GM19099 (cell line): ENCODE results near the gene FAM171A2.

ENCODE experiments used
- POLR2A ChIP-seq: IDR thresholded peaks from 3 replicates; pipeline ENCODE4 v1.6.1; 2011; ENCODE audit warnings: low read depth; ENCODE audit not compliant: insufficient read length; ENCODE audit errors: extremely low read depth

Gene FAM171A2

DNA sequence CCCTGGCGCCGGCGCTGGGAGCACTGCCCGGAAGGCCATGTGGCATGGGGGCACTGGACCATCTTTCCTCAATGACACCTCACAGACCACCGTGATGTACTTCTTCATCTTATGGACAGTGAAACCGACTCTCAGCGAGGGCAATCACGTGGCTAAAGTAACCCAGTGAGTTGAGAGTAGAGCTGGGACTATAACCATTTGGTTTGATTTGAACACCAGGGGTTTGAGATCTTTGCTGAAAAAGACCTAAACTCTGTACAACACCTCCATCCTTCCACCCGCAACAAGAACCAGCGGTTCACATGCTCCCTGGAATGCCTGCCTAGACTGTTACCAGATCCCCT is 22.5 kb upstream of the FAM171A2 start:
- TF ChIP-seq POLR2A, result no peak

DNA sequence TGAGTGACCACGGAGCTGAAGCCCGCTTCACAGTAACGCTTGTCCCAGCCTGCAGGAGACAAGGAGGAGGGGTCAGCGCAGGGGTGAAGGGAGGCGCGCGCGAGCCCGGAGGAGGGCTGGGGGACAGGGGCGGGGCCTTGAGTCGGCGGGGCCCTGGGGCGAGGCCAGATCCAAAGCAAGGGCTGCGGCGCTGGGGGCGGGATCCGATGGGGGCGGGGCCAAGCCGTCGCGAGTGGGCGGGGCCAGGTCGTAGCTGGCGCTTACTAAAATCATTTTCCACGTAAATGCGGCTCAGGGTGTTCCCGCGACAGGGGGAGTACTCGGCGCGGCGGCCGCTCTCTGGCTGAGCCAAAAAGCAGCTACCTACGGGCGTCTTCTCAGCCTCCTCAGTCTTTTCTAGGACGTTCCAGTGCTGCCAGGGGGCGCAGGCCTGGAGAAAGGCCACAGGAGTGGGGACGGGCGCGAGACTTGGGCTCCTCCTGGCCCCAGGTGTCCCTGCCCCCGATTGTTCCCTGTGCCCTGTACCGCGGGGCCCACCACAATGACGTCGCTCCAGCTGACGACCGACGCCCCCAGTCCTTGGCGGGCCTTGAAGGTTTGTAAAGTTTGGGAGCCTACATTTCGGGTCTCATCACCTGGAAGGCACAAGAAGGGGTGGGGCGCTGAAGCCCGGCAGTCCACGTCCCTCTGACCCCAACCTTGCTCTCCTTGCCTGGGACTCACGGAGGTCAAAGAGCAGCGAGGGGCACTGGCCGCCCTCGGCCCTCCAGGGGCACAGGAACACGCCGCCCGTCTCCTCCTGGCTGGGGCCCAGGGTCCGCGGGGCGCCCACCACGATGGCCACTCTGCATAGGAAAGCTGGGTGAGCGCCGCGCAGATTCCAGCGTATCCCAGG is 21.9 kb upstream of the FAM171A2 start:
- TF ChIP-seq POLR2A, result no peak

- no peak for TF ChIP-seq POLR2A
These were observed 21.2 kb upstream of the FAM171A2 start for GRCh38 chr17:44384823-44385286.

DNA sequence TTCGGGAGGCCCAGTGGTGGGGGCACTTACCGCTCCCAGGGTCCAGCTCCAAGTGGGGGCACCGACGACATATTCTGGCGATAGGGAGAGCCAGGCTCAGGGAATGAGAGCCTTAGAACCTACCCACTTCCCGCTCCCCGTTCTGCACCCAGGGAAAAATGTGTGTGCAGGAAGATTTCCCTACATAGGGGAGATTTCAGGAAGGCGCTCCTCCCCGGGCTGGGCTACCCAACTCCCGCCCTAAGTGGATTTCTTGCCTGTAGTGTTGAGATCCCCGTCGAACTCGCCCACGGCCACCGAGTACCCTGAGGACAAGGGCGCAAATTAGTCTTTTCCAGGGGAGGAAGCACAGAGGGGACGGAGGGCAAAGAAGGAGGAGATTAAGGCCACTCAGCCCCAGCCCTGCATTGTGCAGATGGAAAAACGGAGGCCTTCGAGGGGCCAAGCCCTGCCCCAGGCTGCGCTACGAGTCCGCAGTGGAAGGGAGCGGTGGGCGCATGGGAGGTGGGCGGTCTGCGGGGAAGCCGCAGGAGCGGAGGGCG is 20.7 kb upstream of the FAM171A2 start:
- TF ChIP-seq POLR2A, result no peak

- no peak for TF ChIP-seq POLR2A
These were observed 20.2 kb upstream of the FAM171A2 start for GRCh38 chr17:44383861-44384260.

GRCh38 chr17:44383363-44383762 is 19.7 kb upstream of the FAM171A2 start:
- no peak for TF ChIP-seq POLR2A

DNA sequence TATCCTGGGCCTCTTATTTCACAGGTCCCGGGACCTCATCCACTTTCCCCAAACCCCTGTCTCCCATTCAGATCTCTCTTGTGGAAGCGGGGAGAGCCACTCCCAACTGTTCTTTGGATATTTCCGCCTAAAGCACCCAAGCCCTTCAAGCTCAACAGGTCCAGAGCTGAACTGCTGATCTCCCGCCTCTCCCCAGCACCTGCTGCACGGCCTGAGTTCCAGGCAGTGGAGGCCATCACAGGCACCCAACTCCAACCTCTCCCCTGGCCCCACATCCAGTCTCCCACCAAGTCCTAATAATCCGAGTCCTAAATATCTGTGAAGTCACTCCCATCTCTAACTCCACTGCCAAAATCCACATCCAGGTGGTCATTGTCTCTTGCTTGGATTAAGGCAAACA is 19.3 kb upstream of the FAM171A2 start:
- TF ChIP-seq POLR2A, result no peak

- no peak for TF ChIP-seq POLR2A
These were observed 18.2 kb upstream of the FAM171A2 start for GRCh38 chr17:44381810-44382305.

- no peak for TF ChIP-seq POLR2A
These were observed 17.1 kb upstream of the FAM171A2 start for GRCh38 chr17:44380767-44381166.

DNA sequence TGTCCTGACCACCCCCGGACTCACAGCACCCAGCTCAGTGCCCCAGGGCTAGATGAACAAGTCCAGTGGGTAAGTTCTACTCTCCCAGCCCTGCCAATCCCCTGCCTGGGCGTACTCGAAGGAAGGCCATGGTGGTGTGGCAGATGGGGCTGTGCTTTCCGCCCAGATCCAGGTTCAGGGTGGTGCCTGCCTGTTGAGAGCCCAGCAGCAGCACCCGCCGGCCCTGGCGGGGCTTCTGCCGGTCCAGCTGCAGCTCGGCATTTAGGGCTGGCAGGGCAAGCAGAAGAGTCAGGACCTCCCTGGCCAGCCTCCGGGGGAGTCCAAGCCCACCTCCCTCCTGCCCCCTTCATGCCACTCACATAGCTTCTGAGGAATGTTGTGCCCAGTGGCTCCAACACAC is 16.2 kb upstream of the FAM171A2 start:
- TF ChIP-seq POLR2A, result no peak

DNA sequence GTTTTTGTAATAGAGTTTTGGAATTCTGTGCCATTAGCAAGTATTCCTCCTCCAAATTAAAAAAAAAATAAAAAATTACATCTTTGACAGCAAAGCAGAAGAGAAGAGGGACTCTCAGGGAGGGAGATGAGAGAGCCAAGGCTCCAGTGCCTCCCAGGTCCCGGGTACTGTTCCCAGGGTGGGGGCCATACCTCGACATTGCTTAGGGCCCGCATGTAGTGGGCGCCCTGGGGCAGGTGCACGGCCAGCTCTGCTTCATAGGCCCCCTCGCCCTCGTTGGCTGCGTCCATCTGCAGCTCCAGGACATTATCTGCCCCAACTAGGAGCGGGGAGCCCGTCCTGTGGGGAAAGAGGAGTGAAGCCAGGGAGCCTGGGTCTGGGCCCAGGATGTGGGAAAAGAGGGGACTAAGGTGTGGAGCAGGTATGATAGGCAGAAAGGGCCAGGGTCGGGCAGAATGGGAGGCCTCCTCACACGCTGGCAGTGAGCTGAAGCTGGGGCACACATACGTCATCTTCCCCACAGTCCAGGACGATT is 14.6 kb upstream of the FAM171A2 start:
- no peak for TF ChIP-seq POLR2A

GRCh38 chr17:44376779-44377178 is 13.1 kb upstream of the FAM171A2 start:
- TF ChIP-seq POLR2A, result no peak

- TF ChIP-seq POLR2A, result no peak
These were observed 12.5 kb upstream of the FAM171A2 start for GRCh38 chr17:44376124-44376523.

- TF ChIP-seq POLR2A, result no peak
These were observed 11.8 kb upstream of the FAM171A2 start for GRCh38 chr17:44375196-44376017.
